Activated CD4-positive, alpha-beta memory T cell treated with anti-CD3 and anti-CD28 coated beads, Interleukin-2, amount 10 ng/mL, durations not matched to agents 7 days and 5 days (primary cell): ENCODE data around the gene PCNT. TPM values are rescaled to one million over a fixed set of nuclear protein-coding genes. Genes with fewer than 3 reads are reported as not detected.

ENCODE experiments used
- CTCF ChIA-PET: fragments of 350-600 bp; sonication (Branson Sonifier 250); formaldehyde crosslinking; loops from one replicate; lab custom pipeline; 2021; ENCODE audit warnings: antibody characterized with exemption, inconsistent platforms; lab: Charles Lee
- POLR2A ChIA-PET: fragments of 350-600 bp; sonication (Branson Sonifier 250); formaldehyde crosslinking; loops from one replicate; lab custom pipeline; 2021; ENCODE audit warnings: antibody characterized with exemption; lab: Charles Lee
- DNase-seq: peaks from one replicate; pipeline ENCODE4 v3.0.0-alpha.2; 2020
- H3K27ac Mint-ChIP-seq: one replicate; pipeline ENCODE4 v1.8.0; 2021; ENCODE audit warnings: mild to moderate bottlenecking, mixed read lengths
- H3K27me3 Mint-ChIP-seq: one replicate; pipeline ENCODE4 v1.8.0; 2021; ENCODE audit warnings: mixed read lengths
- H3K36me3 Mint-ChIP-seq: one replicate; pipeline ENCODE4 v1.8.0; 2021; ENCODE audit warnings: low read depth, mixed read lengths
- H3K4me1 Mint-ChIP-seq: one replicate; pipeline ENCODE4 v1.8.0; 2021; ENCODE audit warnings: mixed read lengths
- H3K4me3 Mint-ChIP-seq: one replicate; pipeline ENCODE4 v1.8.0; 2021; ENCODE audit warnings: mild to moderate bottlenecking, mixed read lengths
- H3K9me3 Mint-ChIP-seq: one replicate; pipeline ENCODE4 v1.8.0; 2021; ENCODE audit warnings: mixed read lengths
- total RNA-seq, 2 experiments: library from RNA; stranded (reverse); gene quantifications; one replicate each; pipeline ENCODE4 v1.2.3, GENCODE V29; 2021

Gene PCNT
- total RNA-seq, 2 experiments from 2014 or later: 63.7 to 63.9 TPM

GRCh38 chr21:46388206-46388880 is 64.4 kb downstream of the PCNT start:
- no peak for DNase-seq
- ChIA-PET POLR2A (no interaction called here), CTCF (no interaction called here)
- Mint-ChIP-seq H3K9me3 (peaks cover 12% of the 10 kb centered on the region), H3K36me3 (peaks cover 53% of the 10 kb centered on the region), H3K27me3 (no peaks in the 10 kb centered on the region), H3K27ac (no peak overlapping the region), H3K4me1 (no peaks in the 10 kb centered on the region), H3K4me3 (no peak overlapping the region)

DNA sequence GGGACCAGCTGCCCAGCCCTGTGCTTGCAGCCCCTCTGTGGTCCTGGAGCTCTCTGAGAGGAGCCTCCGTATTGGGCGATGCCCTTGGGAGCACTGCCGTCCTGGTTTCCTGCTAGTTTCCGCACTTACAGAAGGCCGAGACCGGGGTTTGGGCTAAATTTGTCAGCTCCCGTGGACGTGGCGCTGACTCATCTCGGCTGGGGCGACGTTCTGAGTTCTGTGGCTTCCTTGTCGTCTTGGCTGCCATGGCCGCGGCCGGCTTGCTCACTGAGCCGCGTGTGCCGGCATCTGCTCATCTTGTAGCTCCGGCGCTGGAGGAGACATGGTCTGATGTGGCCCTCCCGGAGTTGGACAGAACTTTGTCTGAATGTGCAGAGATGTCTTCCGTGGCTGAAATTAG is 64.9 kb downstream of the PCNT start:
- no peak overlapping the region for H3K27ac Mint-ChIP-seq
- ChIA-PET POLR2A (no interaction called here), CTCF (no interaction called here)
- H3K27me3 Mint-ChIP-seq: no peaks in the 10 kb centered on the region
- no peaks in the 10 kb centered on the region for H3K4me1 Mint-ChIP-seq
- no peak for DNase-seq
- no peak overlapping the region for H3K4me3 Mint-ChIP-seq
- H3K36me3 Mint-ChIP-seq: peaks cover 49% of the 10 kb centered on the region
- H3K9me3 Mint-ChIP-seq: peaks cover 8% of the 10 kb centered on the region

DNA sequence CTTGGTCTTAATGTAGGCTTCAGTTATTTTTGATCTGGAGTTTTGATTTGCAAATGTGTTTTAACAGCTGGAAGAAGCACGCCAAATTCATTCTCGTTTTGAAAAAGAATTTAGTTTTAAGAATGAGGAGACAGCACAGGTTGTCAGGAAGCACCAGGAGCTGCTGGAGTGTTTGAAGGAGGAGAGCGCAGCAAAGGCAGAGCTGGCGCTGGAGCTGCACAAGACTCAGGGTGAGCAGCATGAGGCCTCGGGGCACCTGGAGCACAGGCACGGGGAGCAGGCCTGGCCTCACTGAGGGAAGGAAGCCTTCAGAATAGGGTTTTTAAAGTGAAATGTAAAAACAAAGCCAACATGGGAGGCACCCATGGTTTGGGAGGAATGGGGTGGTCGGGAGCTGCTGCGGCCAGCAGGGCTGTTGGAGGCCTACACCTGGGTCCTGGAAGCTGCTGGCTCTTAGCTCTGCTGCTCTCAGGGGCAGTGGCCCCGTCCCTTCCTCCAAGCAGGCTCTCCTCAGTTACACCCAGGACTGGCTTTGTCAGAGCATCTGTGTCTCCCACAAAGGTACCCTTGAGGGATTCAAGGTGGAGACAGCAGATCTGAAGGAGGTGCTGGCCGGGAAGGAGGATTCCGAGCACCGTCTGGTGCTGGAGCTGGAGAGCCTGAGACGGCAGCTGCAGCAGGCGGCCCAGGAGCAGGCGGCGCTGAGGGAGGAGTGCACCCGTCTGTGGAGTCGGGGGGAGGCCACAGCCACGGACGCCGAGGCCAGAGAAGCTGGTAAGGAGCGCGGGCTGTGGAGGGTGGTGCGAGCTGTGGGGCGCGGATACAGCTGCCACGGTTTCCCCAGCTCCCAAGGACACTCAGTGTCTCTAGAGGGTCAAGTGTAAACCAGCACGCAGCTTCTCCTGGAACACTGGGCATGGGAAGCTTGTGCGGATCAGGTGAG is 66.9 kb downstream of the PCNT start:
- Mint-ChIP-seq H3K4me1 (no peaks in the 10 kb centered on the region), H3K4me3 (no peak overlapping the region), H3K9me3 (no peaks in the 10 kb centered on the region), H3K27me3 (no peaks in the 10 kb centered on the region), H3K36me3 (peaks cover 36% of the 10 kb centered on the region), H3K27ac (no peak overlapping the region)
- DNase-seq: no peak
- POLR2A ChIA-PET: no interaction called here
- CTCF ChIA-PET: no interaction called here

GRCh38 chr21:46391773-46392172 is 67.8 kb downstream of the PCNT start:
- Mint-ChIP-seq H3K4me3 (no peak overlapping the region), H3K4me1 (no peaks in the 10 kb centered on the region), H3K36me3 (peaks cover 29% of the 10 kb centered on the region), H3K27ac (no peak overlapping the region), H3K9me3 (no peaks in the 10 kb centered on the region), H3K27me3 (no peaks in the 10 kb centered on the region)
- no peak for DNase-seq
- ChIA-PET POLR2A (no interaction called here), CTCF (no interaction called here)

DNA sequence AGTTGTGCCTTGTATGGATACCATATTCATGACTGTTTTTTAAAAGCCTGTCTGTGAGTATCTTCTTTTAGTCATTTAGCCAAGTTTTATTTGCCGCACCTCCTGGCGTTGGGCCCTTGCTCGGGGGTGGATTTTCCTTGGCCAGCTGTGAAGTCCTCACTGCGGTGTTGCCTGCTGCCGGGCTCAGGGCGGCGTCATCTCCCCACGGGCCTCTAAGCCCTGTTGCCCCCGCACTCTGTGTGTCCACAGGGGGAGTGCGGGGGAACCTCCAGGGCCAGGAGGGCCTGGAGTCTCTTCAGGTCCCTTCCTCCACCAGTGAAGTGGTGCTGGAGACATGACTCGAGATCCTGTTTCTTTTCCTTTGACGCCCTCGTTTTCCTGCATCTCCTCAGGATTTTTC is 69.0 kb downstream of the PCNT start:
- Mint-ChIP-seq H3K9me3 (no peaks in the 10 kb centered on the region), H3K4me3 (no peak overlapping the region), H3K27me3 (no peaks in the 10 kb centered on the region), H3K4me1 (no peaks in the 10 kb centered on the region), H3K36me3 (peaks cover 31% of the 10 kb centered on the region), H3K27ac (no peak overlapping the region)
- DNase-seq: no peak
- CTCF ChIA-PET: no interaction called here
- POLR2A ChIA-PET: no interaction called here

DNA sequence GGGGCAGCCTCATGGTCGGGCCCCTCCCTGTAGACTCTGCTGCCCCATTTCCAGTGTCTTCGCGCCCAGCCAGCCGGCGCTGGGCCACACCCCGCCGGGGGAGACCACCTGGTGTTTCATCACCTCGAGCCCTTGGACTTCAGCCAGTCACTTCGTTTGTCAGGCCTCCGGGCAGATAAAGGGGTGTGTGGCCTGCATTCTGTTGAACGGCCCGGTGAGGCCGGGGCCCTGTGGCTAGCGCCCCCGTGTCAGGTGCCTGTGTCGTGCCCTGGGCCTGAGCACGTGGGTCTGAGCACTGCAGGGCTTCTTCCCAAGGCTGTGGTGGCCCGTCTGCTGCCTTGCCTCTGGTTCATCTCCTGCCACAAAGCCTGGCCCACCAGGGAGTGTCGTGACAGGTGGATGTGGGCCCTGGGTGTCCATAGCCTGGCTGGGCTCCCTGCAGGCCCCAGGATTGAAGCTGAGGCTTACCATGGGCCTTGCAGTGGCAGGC is 69.5 kb downstream of the PCNT start:
- Mint-ChIP-seq H3K9me3 (no peaks in the 10 kb centered on the region), H3K27ac (no peak overlapping the region), H3K36me3 (peaks cover 35% of the 10 kb centered on the region), H3K4me3 (no peak overlapping the region), H3K27me3 (no peaks in the 10 kb centered on the region), H3K4me1 (no peaks in the 10 kb centered on the region)
- no peak for DNase-seq
- POLR2A ChIA-PET: no interaction called here
- CTCF ChIA-PET: no interaction called here

- ChIA-PET CTCF (no interaction called here), POLR2A (no interaction called here)
- Mint-ChIP-seq H3K4me1 (no peaks in the 10 kb centered on the region), H3K36me3 (peaks cover 35% of the 10 kb centered on the region), H3K4me3 (no peak overlapping the region), H3K27me3 (no peaks in the 10 kb centered on the region), H3K27ac (no peak overlapping the region), H3K9me3 (no peaks in the 10 kb centered on the region)
- DNase-seq: no peak
Observed at GRCh38 chr21:46393941-46394594, 70.1 kb downstream of the PCNT start.

- peaks cover 36% of the 10 kb centered on the region for H3K36me3 Mint-ChIP-seq
- ChIA-PET CTCF (no interaction called here), POLR2A (no interaction called here)
- no peaks in the 10 kb centered on the region for H3K9me3 Mint-ChIP-seq
- H3K27me3 Mint-ChIP-seq: no peaks in the 10 kb centered on the region
- DNase-seq: no peak
- no peak overlapping the region for H3K27ac Mint-ChIP-seq
- no peaks in the 10 kb centered on the region for H3K4me1 Mint-ChIP-seq
- H3K4me3 Mint-ChIP-seq: no peak overlapping the region
Observed at GRCh38 chr21:46394595-46395104, 70.7 kb downstream of the PCNT start.

GRCh38 chr21:46397211-46397905 is 73.4 kb downstream of the PCNT start:
- POLR2A ChIA-PET: no interaction called here

GRCh38 chr21:46397993-46398392 is 74.0 kb downstream of the PCNT start:
- Mint-ChIP-seq H3K4me1 (no peaks in the 10 kb centered on the region), H3K36me3 (peaks cover 44% of the 10 kb centered on the region), H3K9me3 (no peaks in the 10 kb centered on the region), H3K27ac (no peak overlapping the region), H3K4me3 (no peak overlapping the region), H3K27me3 (no peaks in the 10 kb centered on the region)
- ChIA-PET POLR2A (no interaction called here), CTCF (no interaction called here)
- no peak for DNase-seq

More at GRCh38 chr21:46397211-46397905, 73.4 kb downstream of the PCNT start:
- no peaks in the 10 kb centered on the region for H3K4me1 Mint-ChIP-seq
- H3K27me3 Mint-ChIP-seq: no peaks in the 10 kb centered on the region
- no peaks in the 10 kb centered on the region for H3K9me3 Mint-ChIP-seq
- H3K36me3 Mint-ChIP-seq: peaks cover 43% of the 10 kb centered on the region
- H3K4me3 Mint-ChIP-seq: no peak overlapping the region
- no peak for DNase-seq
- CTCF ChIA-PET: no interaction called here
- H3K27ac Mint-ChIP-seq: no peak overlapping the region

GRCh38 chr21:46399129-46399528 is 75.2 kb downstream of the PCNT start:
- Mint-ChIP-seq H3K4me1 (no peaks in the 10 kb centered on the region), H3K27me3 (no peaks in the 10 kb centered on the region), H3K36me3 (peaks cover 47% of the 10 kb centered on the region), H3K9me3 (no peaks in the 10 kb centered on the region), H3K4me3 (no peak overlapping the region), H3K27ac (no peak overlapping the region)
- ChIA-PET CTCF (no interaction called here), POLR2A (no interaction called here)
- no peak for DNase-seq

- Mint-ChIP-seq H3K27ac (no peak overlapping the region), H3K36me3 (peaks cover 44% of the 10 kb centered on the region), H3K4me1 (no peaks in the 10 kb centered on the region), H3K27me3 (no peaks in the 10 kb centered on the region), H3K9me3 (no peaks in the 10 kb centered on the region), H3K4me3 (no peak overlapping the region)
- POLR2A ChIA-PET: no interaction called here
- no peak for DNase-seq
- CTCF ChIA-PET: no interaction called here
Observed at GRCh38 chr21:46399686-46400085, 75.7 kb downstream of the PCNT start.
